SK-N-SH treated with all-trans-retinoic acid at 6 μM for 48 hours (cell line): ENCODE data around the gene PRXL2B.

Experiments used
- ATAC-seq: fragments of 200-7000 bp; cut with Tn5 transposase; 3 replicates; pipeline ENCODE4 v1.9.1; 2020; ENCODE audit warnings: mild to moderate bottlenecking, moderate library complexity
- ARNTL ChIP-seq: fragments of 450-650 bp; formaldehyde crosslinking; IDR thresholded peaks from 2 replicates; pipeline ENCODE4 v1.5.0; 2020; ENCODE audit warnings: low read depth, mild to moderate bottlenecking, moderate library complexity, borderline replicate concordance
- BACH2 ChIP-seq: fragments of 250-450 bp; sonication (Bioruptor Pico); IDR thresholded peaks from 2 replicates; pipeline ENCODE4 v1.9.0; 2021; ENCODE audit warnings: mild to moderate bottlenecking, borderline replicate concordance
- GLIS3 ChIP-seq: fragments of 250-450 bp; sonication (Bioruptor Pico); IDR thresholded peaks from 2 replicates; pipeline ENCODE4 v1.5.0; 2020; ENCODE audit warnings: mild to moderate bottlenecking, moderate library complexity
- OSR1 ChIP-seq: fragments of 250-450 bp; sonication (Bioruptor Pico); IDR thresholded peaks from 2 replicates; pipeline ENCODE4 v1.8.0; 2022; ENCODE audit warnings: moderate library complexity, mild to moderate bottlenecking, inconsistent platforms
- PPARA ChIP-seq: fragments of 250-450 bp; sonication (Bioruptor Pico); IDR thresholded peaks from 2 replicates; pipeline ENCODE4 v1.5.0; 2020; ENCODE audit warnings: mild to moderate bottlenecking, borderline replicate concordance
- SNAI2 ChIP-seq: fragments of 250-450 bp; sonication (Bioruptor Pico); IDR thresholded peaks from 2 replicates; pipeline ENCODE4 v1.5.0; 2020; ENCODE audit warnings: mild to moderate bottlenecking, moderate library complexity
- TCF4 ChIP-seq: fragments of 250-450 bp; sonication (Bioruptor Pico); IDR thresholded peaks from 2 replicates; pipeline ENCODE4 v1.8.0; 2021; ENCODE audit warnings: mild to moderate bottlenecking, moderate library complexity, borderline replicate concordance
- ZC3H10 ChIP-seq: fragments of 250-450 bp; sonication (Bioruptor Pico); IDR thresholded peaks from 2 replicates; pipeline ENCODE4 v1.5.1; 2021; ENCODE audit warnings: mild to moderate bottlenecking, moderate library complexity
- ZFP3 ChIP-seq: fragments of 250-450 bp; sonication (Bioruptor Pico); IDR thresholded peaks from 2 replicates; pipeline ENCODE4 v1.5.0; 2020; ENCODE audit warnings: mild to moderate bottlenecking, moderate library complexity
- ZFP30 ChIP-seq: fragments of 450-650 bp; formaldehyde crosslinking; IDR thresholded peaks from 2 replicates; pipeline ENCODE4 v1.5.0; 2022; ENCODE audit warnings: mild to moderate bottlenecking, moderate library complexity
- ZNF565 ChIP-seq: fragments of 450-650 bp; formaldehyde crosslinking; conservative IDR thresholded peaks from 2 replicates; pipeline ENCODE4 v1.5.0; 2020; ENCODE audit warnings: low read depth, mild to moderate bottlenecking, moderate library complexity
- ZNF8 ChIP-seq: fragments of 450-650 bp; formaldehyde crosslinking; IDR thresholded peaks from 2 replicates; pipeline ENCODE4 v1.5.0; 2020; ENCODE audit warnings: mild to moderate bottlenecking, moderate library complexity
- TF ChIP-seq, protein P1 (sequence below): fragments of 250-450 bp; sonication (Bioruptor Pico); IDR thresholded peaks from 2 replicates; pipeline ENCODE4 v1.8.0; 2021; ENCODE audit warnings: low read depth, mild to moderate bottlenecking, moderate library complexity, borderline replicate concordance
- TF ChIP-seq, protein P2 (sequence below): fragments of 250-450 bp; sonication (Bioruptor Pico); IDR thresholded peaks from 2 replicates; pipeline ENCODE4 v1.5.1; 2020; ENCODE audit warnings: low read depth, mild to moderate bottlenecking, moderate library complexity
- TF ChIP-seq, protein P3 (sequence below): fragments of 250-450 bp; sonication (Bioruptor Pico); IDR thresholded peaks from 2 replicates; pipeline ENCODE4 v1.5.1; 2021; ENCODE audit warnings: mild to moderate bottlenecking, moderate library complexity
- TF ChIP-seq, protein P4 (sequence below): fragments of 250-450 bp; sonication (Bioruptor Pico); IDR thresholded peaks from 2 replicates; pipeline ENCODE4 v1.8.0; 2020; ENCODE audit warnings: mild to moderate bottlenecking, moderate library complexity, borderline replicate concordance

The PRXL2B gene

DNA sequence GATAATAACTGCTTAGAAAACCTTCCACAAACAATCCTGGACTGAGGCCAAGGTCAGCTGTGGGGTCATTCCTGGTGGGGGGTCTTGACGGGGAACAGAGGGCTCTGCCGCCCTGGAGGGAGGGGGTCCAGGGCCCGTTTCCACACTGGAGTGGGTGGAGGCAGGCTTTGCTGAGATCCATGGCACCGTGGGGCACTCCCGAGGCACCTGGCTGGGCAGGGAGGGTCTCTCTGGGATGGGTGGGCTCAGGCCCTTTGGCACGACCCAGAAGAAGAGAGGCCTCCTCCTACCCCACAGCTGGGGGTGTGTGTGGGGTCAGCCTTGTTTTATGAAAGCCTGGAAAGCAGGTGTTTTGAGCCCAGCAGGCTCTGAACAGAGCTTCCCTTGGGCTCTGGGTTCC lies 41.2 kb downstream of the PRXL2B start:
- no peak for ATAC-seq
- TF ChIP-seq ZNF8 (no peak), PPARA (CRISPR knock-in tag) (no peak), GLIS3 (CRISPR knock-in tag) (no peak), SNAI2 (CRISPR knock-in tag) (no peak), ZFP3 (no peak), ZFP30 (no peak), TCF4 (CRISPR knock-in tag) (no peak), ZC3H10 (CRISPR knock-in tag) (no peak), OSR1 (CRISPR knock-in tag) (no peak), ARNTL (CRISPR knock-in tag) (no peak)
- TF ChIP-seq, protein P1, sequence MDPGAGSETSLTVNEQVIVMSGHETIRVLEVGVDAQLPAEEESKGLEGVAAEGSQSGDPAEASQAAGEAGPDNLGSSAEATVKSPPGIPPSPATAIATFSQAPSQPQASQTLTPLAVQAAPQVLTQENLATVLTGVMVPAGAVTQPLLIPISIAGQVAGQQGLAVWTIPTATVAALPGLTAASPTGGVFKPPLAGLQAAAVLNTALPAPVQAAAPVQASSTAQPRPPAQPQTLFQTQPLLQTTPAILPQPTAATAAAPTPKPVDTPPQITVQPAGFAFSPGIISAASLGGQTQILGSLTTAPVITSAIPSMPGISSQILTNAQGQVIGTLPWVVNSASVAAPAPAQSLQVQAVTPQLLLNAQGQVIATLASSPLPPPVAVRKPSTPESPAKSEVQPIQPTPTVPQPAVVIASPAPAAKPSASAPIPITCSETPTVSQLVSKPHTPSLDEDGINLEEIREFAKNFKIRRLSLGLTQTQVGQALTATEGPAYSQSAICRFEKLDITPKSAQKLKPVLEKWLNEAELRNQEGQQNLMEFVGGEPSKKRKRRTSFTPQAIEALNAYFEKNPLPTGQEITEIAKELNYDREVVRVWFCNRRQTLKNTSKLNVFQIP (CRISPR knock-in tag), result no peak
- TF ChIP-seq, protein P2, sequence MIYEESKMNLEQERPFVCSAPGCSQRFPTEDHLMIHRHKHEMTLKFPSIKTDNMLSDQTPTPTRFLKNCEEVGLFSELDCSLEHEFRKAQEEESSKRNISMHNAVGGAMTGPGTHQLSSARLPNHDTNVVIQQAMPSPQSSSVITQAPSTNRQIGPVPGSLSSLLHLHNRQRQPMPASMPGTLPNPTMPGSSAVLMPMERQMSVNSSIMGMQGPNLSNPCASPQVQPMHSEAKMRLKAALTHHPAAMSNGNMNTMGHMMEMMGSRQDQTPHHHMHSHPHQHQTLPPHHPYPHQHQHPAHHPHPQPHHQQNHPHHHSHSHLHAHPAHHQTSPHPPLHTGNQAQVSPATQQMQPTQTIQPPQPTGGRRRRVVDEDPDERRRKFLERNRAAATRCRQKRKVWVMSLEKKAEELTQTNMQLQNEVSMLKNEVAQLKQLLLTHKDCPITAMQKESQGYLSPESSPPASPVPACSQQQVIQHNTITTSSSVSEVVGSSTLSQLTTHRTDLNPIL (CRISPR knock-in tag), result no peak
- TF ChIP-seq, protein P3, sequence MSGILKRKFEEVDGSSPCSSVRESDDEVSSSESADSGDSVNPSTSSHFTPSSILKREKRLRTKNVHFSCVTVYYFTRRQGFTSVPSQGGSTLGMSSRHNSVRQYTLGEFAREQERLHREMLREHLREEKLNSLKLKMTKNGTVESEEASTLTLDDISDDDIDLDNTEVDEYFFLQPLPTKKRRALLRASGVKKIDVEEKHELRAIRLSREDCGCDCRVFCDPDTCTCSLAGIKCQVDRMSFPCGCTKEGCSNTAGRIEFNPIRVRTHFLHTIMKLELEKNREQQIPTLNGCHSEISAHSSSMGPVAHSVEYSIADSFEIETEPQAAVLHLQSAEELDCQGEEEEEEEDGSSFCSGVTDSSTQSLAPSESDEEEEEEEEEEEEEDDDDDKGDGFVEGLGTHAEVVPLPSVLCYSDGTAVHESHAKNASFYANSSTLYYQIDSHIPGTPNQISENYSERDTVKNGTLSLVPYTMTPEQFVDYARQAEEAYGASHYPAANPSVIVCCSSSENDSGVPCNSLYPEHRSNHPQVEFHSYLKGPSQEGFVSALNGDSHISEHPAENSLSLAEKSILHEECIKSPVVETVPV (CRISPR knock-in tag), result no peak

DNA sequence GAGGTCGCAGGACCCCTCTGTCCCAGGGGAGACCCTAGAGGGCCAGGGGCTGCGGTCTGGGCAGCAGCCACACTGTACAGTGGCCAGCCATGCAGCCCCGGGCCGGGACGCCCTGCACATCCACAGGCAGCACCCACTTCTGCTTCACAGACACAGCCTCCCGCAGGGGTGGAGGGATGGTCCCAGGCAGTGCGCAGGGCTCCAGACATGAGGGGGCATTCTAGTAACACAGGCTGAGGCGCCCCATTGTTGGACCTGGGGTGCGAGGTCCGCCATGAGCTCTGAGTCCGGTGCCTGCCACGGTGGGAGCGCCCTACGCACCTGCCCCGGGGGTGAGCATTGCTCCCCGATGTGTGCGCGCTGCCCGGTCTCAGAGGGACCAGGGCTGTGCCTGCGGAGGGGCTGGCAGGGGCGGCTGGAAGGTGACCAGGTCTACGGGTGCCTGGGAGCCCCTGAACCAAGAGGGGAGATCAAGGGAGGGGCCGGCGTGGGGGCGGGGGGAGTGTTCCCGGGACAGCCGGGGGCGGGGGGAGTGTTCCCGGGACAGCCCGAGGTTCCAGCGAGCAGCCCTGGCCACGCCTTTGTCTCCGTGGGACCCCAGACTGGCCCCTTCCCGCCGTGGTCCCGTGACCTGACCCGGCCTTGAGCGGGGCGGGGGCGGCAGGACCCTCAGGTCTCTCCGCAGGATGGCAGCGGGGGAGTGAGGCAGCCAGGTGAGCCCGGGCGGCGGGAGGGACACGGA lies 41.8 kb downstream of the PRXL2B start:
- TF ChIP-seq ZFP30 (no peak), OSR1 (CRISPR knock-in tag) (no peak), ZFP3 (no peak), BACH2 (CRISPR knock-in tag) (no peak), PPARA (CRISPR knock-in tag) (no peak), ZNF8 (no peak), ARNTL (CRISPR knock-in tag) (no peak), ZNF565 (CRISPR knock-in tag) (no peak), ZC3H10 (CRISPR knock-in tag) (no peak)
- TF ChIP-seq, protein P3 (CRISPR knock-in tag), result no peak
- TF ChIP-seq, protein P1 (CRISPR knock-in tag), result no peak
- TF ChIP-seq, protein P4, sequence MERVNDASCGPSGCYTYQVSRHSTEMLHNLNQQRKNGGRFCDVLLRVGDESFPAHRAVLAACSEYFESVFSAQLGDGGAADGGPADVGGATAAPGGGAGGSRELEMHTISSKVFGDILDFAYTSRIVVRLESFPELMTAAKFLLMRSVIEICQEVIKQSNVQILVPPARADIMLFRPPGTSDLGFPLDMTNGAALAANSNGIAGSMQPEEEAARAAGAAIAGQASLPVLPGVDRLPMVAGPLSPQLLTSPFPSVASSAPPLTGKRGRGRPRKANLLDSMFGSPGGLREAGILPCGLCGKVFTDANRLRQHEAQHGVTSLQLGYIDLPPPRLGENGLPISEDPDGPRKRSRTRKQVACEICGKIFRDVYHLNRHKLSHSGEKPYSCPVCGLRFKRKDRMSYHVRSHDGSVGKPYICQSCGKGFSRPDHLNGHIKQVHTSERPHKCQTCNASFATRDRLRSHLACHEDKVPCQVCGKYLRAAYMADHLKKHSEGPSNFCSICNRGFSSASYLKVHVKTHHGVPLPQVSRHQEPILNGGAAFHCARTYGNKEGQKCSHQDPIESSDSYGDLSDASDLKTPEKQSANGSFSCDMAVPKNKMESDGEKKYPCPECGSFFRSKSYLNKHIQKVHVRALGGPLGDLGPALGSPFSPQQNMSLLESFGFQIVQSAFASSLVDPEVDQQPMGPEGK (CRISPR knock-in tag), result no peak
- TF ChIP-seq, protein P2 (CRISPR knock-in tag), result no peak
- TF ChIP-seq, all 23 proteins: peak for 0

More for the DNA sequence above, 41.8 kb downstream of the PRXL2B start:
- ATAC-seq, result no peak
